Liver (tissue), 9 donors: ENCODE measurements around the gene HAGH. TPM values are rescaled to one million over a fixed set of nuclear protein-coding genes. Genes with fewer than 3 reads are reported as not detected.

ENCODE experiments used
- DNase-seq: peaks from one replicate; pipeline ENCODE4 v3.0.0-alpha.2; 2017; ENCODE audit warnings: low spot score
- H3K27ac ChIP-seq, 2 donors: one replicate each; pipeline ENCODE4 v1.7.0; 2013; ENCODE audit warnings: inconsistent platforms in 2 of 2, low read length in 2 of 2, control low read depth in 1 of 2, low read depth in 1 of 2, mild to moderate bottlenecking in 1 of 2
- H3K27me3 ChIP-seq, 4 donors: one replicate each; pipeline versions ENCODE4 v1.6.1 to v1.7.0; 2013; ENCODE audit warnings: low read length in 3 of 4, inconsistent platforms in 1 of 4, mild to moderate bottlenecking in 1 of 4, moderate library complexity in 1 of 4; ENCODE audit not compliant: control insufficient read depth in 4 of 4, insufficient read depth in 4 of 4
- H3K36me3 ChIP-seq, 4 donors: one replicate each; pipeline versions ENCODE4 v1.6.1 to v1.7.0; 2013; ENCODE audit warnings: low read length in 3 of 4, mild to moderate bottlenecking in 3 of 4, low read depth in 1 of 4, moderate library complexity in 1 of 4; ENCODE audit not compliant: control insufficient read depth in 4 of 4, insufficient read depth in 3 of 4
- H3K4me1 ChIP-seq, 4 donors: one replicate each; pipeline versions ENCODE4 v1.6.1 to v1.7.0; 2013; ENCODE audit warnings: low read length in 3 of 4, mild to moderate bottlenecking in 3 of 4, moderate library complexity in 1 of 4; ENCODE audit not compliant: control insufficient read depth in 4 of 4, insufficient read depth in 4 of 4
- H3K4me3 ChIP-seq, 3 donors: one replicate each; pipeline versions ENCODE4 v1.6.1 to v1.7.0; 2013; ENCODE audit warnings: low read length in 3 of 3, control low read depth in 1 of 3, low read depth in 1 of 3, mild to moderate bottlenecking in 1 of 3
- H3K9ac ChIP-seq, 2 donors: one replicate each; pipeline ENCODE4 v1.7.0; 2013; ENCODE audit warnings: low read length in 2 of 2, mild to moderate bottlenecking in 2 of 2, moderate library complexity in 2 of 2, control low read depth in 1 of 2, low read depth in 1 of 2
- H3K9me3 ChIP-seq, 4 donors: one replicate each; pipeline versions ENCODE4 v1.6.1 to v1.7.0; 2013; ENCODE audit warnings: low read length in 3 of 4; ENCODE audit not compliant: control insufficient read depth in 4 of 4
- EGR1 ChIP-seq, 2 donors: IDR thresholded peaks; 2 replicates each; pipeline ENCODE4 v1.6.1; 2016 to 2018; ENCODE audit warnings: antibody characterized with exemption in 2 of 2, low read depth in 2 of 2
- FOXA2 ChIP-seq: IDR thresholded peaks from 2 replicates; pipeline ENCODE4 v1.6.1; 2016; ENCODE audit warnings: antibody characterized with exemption
- GABPA ChIP-seq, 2 donors: IDR thresholded peaks in 1 of 2; conservative IDR thresholded peaks in 1 of 2; 2 replicates each; pipeline ENCODE4 v1.6.1; 2016; ENCODE audit warnings: antibody characterized with exemption in 2 of 2, mild to moderate bottlenecking in 1 of 2, moderate library complexity in 1 of 2
- HNF4G ChIP-seq: IDR thresholded peaks from 2 replicates; pipeline ENCODE4 v1.6.1; 2016; ENCODE audit warnings: antibody characterized with exemption
- MAX ChIP-seq: IDR thresholded peaks from 2 replicates; pipeline ENCODE4 v1.6.1; 2016; ENCODE audit warnings: antibody characterized with exemption
- NR2F2 ChIP-seq: IDR thresholded peaks from 2 replicates; pipeline ENCODE4 v1.6.1; 2016; ENCODE audit warnings: antibody characterized with exemption
- RAD21 ChIP-seq, 2 donors: IDR thresholded peaks; 2 replicates each; pipeline ENCODE4 v1.6.1; 2016; ENCODE audit warnings: antibody characterized with exemption in 2 of 2, mild to moderate bottlenecking in 2 of 2
- SP1 ChIP-seq: IDR thresholded peaks from 2 replicates; pipeline ENCODE4 v1.6.1; 2018; ENCODE audit warnings: antibody characterized with exemption, mild to moderate bottlenecking
- TAF1 ChIP-seq: conservative IDR thresholded peaks from 2 replicates; pipeline ENCODE4 v1.6.1; 2016; ENCODE audit warnings: antibody characterized with exemption, mild to moderate bottlenecking
- YY1 ChIP-seq: IDR thresholded peaks from 2 replicates; pipeline ENCODE4 v1.6.1; 2016; ENCODE audit warnings: antibody characterized with exemption, mild to moderate bottlenecking
- WGBS: extraction: QIAGEN DNeasy Blood & Tissue Kit; methylation state at CpG from one replicate; pipeline ENCODE4 v1.1.7; 2013; 5-methylcytosine and 5-hydroxymethylcytosine counted together
- polyA plus RNA-seq, 2 donors: library from polyadenylated mRNA; stranded (reverse) in 1 of 2; unstranded in 1 of 2; fragments of 200-250 nt in 1 of 2; fragments of >200 nt in 1 of 2; fragmentation: Nextera tagmentation in 1 of 2; extraction: Ambion mirVana in 1 of 2; gene quantifications; one replicate each; pipeline versions ENCODE4 v1.2.1 to v1.2.3, GENCODE V29; 2013 to 2015
- total RNA-seq, 2 donors: library from RNA; depleted of rRNA; stranded (reverse); fragments of >200 nt; gene quantifications; one replicate each; pipeline ENCODE4 v1.2.3, GENCODE V29; 2014
- TF ChIP-seq, protein P1 (sequence below): IDR thresholded peaks from 2 replicates; pipeline ENCODE4 v1.6.1; 2016; ENCODE audit warnings: antibody characterized with exemption
- TF ChIP-seq, protein P2 (sequence below): IDR thresholded peaks from 2 replicates; pipeline ENCODE4 v1.6.1; 2016; ENCODE audit warnings: antibody characterized with exemption, mild to moderate bottlenecking
- TF ChIP-seq, protein P3 (sequence below): IDR thresholded peaks from 2 replicates; pipeline ENCODE4 v1.6.1; 2016; ENCODE audit warnings: antibody characterized with exemption
- TF ChIP-seq, protein P4 (sequence below): fragments of 150-350 bp; IDR thresholded peaks from 2 replicates; pipeline ENCODE4 v1.5.1; 2017; ENCODE audit warnings: improper control_type of control experiment, low read depth, low read length; ENCODE audit not compliant: missing input control
- donor health status: healthy.
- donor health status: healthy.
- donor health status: healthy.
- donor health status: healthy.
- donor health status: healthy.

HAGH gene
- total and polyA plus RNA-seq, 4 donors = 169 to 252 (median 204) TPM

DNA sequence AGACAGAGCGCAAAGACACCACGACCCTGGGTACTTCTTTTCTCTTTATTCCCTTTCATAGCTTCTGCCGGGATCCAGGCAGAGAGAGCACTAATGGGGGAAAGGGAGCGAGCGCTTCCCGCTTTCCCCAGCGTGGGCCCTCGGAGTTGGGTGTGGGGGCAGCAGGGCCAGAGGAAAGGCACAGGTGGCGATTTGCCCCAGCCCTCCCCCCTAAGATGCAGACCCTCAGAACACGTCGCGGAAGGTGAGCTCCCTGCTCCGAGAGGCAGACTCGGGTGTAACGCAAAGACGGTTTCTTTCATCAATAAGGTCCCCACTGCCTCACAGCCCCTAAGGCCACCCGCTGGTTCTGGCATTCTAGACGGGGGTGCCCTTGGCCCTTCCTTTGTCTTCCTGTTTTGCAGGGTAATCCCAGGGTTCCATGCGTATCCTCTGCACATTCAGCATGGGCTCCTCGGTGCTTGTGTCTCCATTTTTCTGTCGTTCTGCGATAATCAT, 54.7 kb downstream of the HAGH start:
- Histone ChIP-seq H3K36me3 (peaks cover 0 to 20% (median 4%) of the 10 kb centered on the region in 4 donors), H3K27ac (peak overlapping the region; percentile 83 to 94), H3K27me3 (no peaks in the 10 kb centered on the region), H3K9me3 (no peaks in the 10 kb centered on the region), H3K9ac (peak overlapping the region; percentile 21 to 62), H3K4me3 (peak overlapping the region; percentile 73 to 93 (median 78)), H3K4me1 (peaks cover 10 to 50% (median 29%) of the 10 kb centered on the region in 4 donors)
- no peak for DNase-seq
- TF ChIP-seq SP1 (no peak), RAD21 (IDR thresholded peaks at IDR 0.05) (no peak), GABPA (IDR thresholded peaks at IDR 0.05 in 1 of 2, conservative IDR thresholded peaks at IDR 0.05 in 1 of 2) (no peak), YY1 (no peak), NR2F2 (no peak)
- 12% methylated on average over 22 of the region's 22 CpGs for WGBS

- Histone ChIP-seq H3K4me3 (peak within 1 kb of the TSS; percentile 73 to 93 (median 78)), H3K4me1 (peaks cover 10 to 50% (median 29%) of the 10 kb centered on the region in 4 donors), H3K9ac (peak within 1 kb of the TSS; percentile 21 to 62), H3K36me3 (peaks cover 0 to 20% (median 5%) of the 10 kb centered on the region in 4 donors), H3K27ac (peak within 1 kb of the TSS; percentile 83 to 94), H3K9me3 (no peaks in the 10 kb centered on the region), H3K27me3 (no peaks in the 10 kb centered on the region)
- TF ChIP-seq FOXA2 = no peak
- peak; percentile 23 for TF ChIP-seq YY1
- under 1% methylated on average over 79 of the region's 79 CpGs for WGBS
- peak; percentile 87 for DNase-seq
These were observed 55.3 kb downstream of the HAGH start, which contains the start of gene NME3 for GRCh38 chr16:1771188-1771863. TSS of gene NME3 (minus strand) at chr16:1771543. CDS start at chr16:1771534, 9 bp downstream.

GRCh38 chr16:1770328-1771187, 56.1 kb downstream of the HAGH start:
- H3K9ac ChIP-seq = peak overlapping the region in 1 of 2 donors; percentile 36
- TF ChIP-seq NR2F2 = no peak
- TF ChIP-seq, protein P1, sequence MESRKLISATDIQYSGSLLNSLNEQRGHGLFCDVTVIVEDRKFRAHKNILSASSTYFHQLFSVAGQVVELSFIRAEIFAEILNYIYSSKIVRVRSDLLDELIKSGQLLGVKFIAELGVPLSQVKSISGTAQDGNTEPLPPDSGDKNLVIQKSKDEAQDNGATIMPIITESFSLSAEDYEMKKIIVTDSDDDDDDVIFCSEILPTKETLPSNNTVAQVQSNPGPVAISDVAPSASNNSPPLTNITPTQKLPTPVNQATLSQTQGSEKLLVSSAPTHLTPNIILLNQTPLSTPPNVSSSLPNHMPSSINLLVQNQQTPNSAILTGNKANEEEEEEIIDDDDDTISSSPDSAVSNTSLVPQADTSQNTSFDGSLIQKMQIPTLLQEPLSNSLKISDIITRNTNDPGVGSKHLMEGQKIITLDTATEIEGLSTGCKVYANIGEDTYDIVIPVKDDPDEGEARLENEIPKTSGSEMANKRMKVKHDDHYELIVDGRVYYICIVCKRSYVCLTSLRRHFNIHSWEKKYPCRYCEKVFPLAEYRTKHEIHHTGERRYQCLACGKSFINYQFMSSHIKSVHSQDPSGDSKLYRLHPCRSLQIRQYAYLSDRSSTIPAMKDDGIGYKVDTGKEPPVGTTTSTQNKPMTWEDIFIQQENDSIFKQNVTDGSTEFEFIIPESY = no peak
- TF ChIP-seq MAX = no peak
- TF ChIP-seq EGR1 (IDR thresholded peaks at IDR 0.05; ENCODE audit: low read depth in 2 of 2) = no peak
- no peak for TF ChIP-seq GABPA (IDR thresholded peaks at IDR 0.05 in 1 of 2, conservative IDR thresholded peaks at IDR 0.05 in 1 of 2)
- TF ChIP-seq FOXA2 = no peak
- TF ChIP-seq SP1 = no peak
- TF ChIP-seq, protein P2, sequence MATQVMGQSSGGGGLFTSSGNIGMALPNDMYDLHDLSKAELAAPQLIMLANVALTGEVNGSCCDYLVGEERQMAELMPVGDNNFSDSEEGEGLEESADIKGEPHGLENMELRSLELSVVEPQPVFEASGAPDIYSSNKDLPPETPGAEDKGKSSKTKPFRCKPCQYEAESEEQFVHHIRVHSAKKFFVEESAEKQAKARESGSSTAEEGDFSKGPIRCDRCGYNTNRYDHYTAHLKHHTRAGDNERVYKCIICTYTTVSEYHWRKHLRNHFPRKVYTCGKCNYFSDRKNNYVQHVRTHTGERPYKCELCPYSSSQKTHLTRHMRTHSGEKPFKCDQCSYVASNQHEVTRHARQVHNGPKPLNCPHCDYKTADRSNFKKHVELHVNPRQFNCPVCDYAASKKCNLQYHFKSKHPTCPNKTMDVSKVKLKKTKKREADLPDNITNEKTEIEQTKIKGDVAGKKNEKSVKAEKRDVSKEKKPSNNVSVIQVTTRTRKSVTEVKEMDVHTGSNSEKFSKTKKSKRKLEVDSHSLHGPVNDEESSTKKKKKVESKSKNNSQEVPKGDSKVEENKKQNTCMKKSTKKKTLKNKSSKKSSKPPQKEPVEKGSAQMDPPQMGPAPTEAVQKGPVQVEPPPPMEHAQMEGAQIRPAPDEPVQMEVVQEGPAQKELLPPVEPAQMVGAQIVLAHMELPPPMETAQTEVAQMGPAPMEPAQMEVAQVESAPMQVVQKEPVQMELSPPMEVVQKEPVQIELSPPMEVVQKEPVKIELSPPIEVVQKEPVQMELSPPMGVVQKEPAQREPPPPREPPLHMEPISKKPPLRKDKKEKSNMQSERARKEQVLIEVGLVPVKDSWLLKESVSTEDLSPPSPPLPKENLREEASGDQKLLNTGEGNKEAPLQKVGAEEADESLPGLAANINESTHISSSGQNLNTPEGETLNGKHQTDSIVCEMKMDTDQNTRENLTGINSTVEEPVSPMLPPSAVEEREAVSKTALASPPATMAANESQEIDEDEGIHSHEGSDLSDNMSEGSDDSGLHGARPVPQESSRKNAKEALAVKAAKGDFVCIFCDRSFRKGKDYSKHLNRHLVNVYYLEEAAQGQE = no peak
- TF ChIP-seq, protein P3, sequence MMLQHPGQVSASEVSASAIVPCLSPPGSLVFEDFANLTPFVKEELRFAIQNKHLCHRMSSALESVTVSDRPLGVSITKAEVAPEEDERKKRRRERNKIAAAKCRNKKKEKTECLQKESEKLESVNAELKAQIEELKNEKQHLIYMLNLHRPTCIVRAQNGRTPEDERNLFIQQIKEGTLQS = no peak
- TF ChIP-seq TAF1 = no peak
- no peak for TF ChIP-seq HNF4G
- TF ChIP-seq YY1 = no peak
- TF ChIP-seq, protein P4, sequence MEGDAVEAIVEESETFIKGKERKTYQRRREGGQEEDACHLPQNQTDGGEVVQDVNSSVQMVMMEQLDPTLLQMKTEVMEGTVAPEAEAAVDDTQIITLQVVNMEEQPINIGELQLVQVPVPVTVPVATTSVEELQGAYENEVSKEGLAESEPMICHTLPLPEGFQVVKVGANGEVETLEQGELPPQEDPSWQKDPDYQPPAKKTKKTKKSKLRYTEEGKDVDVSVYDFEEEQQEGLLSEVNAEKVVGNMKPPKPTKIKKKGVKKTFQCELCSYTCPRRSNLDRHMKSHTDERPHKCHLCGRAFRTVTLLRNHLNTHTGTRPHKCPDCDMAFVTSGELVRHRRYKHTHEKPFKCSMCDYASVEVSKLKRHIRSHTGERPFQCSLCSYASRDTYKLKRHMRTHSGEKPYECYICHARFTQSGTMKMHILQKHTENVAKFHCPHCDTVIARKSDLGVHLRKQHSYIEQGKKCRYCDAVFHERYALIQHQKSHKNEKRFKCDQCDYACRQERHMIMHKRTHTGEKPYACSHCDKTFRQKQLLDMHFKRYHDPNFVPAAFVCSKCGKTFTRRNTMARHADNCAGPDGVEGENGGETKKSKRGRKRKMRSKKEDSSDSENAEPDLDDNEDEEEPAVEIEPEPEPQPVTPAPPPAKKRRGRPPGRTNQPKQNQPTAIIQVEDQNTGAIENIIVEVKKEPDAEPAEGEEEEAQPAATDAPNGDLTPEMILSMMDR = no peak
- peaks cover 3 to 26% (median 6%) of the 10 kb centered on the region in 4 donors for H3K36me3 ChIP-seq
- DNase-seq = no peak
- H3K4me1 ChIP-seq = peaks cover 10 to 45% (median 29%) of the 10 kb centered on the region in 4 donors
- H3K9me3 ChIP-seq = no peaks in the 10 kb centered on the region
- H3K4me3 ChIP-seq = peak overlapping the region; percentile 38 to 93 (median 50)
- H3K27me3 ChIP-seq = no peaks in the 10 kb centered on the region
- H3K27ac ChIP-seq = peak overlapping the region; percentile 48 to 64
- WGBS = 9% methylated on average over 81 of the region's 81 CpGs
